AG08396 (cell line): ENCODE results near the gene TNFRSF1B.

Source experiments
- DNase-seq: peaks from one replicate; pipeline ENCODE4 v3.0.0; 2012; ENCODE audit warnings: low spot score, mixed read lengths

TNFRSF1B gene

GRCh38 chr1:12158357-12159092, 8.3 kb upstream of the TNFRSF1B start:
- DNase-seq: no peak

GRCh38 chr1:12159816-12160215, 7.0 kb upstream of the TNFRSF1B start:
- DNase-seq: no peak

GRCh38 chr1:12161324-12161661, 5.5 kb upstream of the TNFRSF1B start:
- DNase-seq: no peak

- DNase-seq: peak; percentile 87
Observed at GRCh38 chr1:12161662-12162458, 4.9 kb upstream of the TNFRSF1B start.

- no peak for DNase-seq
Observed at GRCh38 chr1:12162459-12163137, 4.2 kb upstream of the TNFRSF1B start.

- DNase-seq: no peak
Observed at GRCh38 chr1:12163210-12163609, 3.6 kb upstream of the TNFRSF1B start.

GRCh38 chr1:12164210-12164609, 2.6 kb upstream of the TNFRSF1B start:
- DNase-seq: no peak

- no peak for DNase-seq
Observed at GRCh38 chr1:12165342-12165741, 1.4 kb upstream of the TNFRSF1B start.

- peak; percentile 46 for DNase-seq
Observed at GRCh38 chr1:12167493-12168429, 970 bp downstream of the TNFRSF1B start.

GRCh38 chr1:12168451-12169160, 1.8 kb downstream of the TNFRSF1B start:
- DNase-seq: no peak

GRCh38 chr1:12169442-12170135, 2.8 kb downstream of the TNFRSF1B start:
- no peak for DNase-seq

GRCh38 chr1:12170263-12170671, 3.5 kb downstream of the TNFRSF1B start:
- no peak for DNase-seq

- no peak for DNase-seq
Observed at GRCh38 chr1:12171206-12172041, 4.6 kb downstream of the TNFRSF1B start.

GRCh38 chr1:12172042-12172851, 5.5 kb downstream of the TNFRSF1B start:
- no peak for DNase-seq

- no peak for DNase-seq
Observed at GRCh38 chr1:12173041-12173509, 6.3 kb downstream of the TNFRSF1B start.

GRCh38 chr1:12173631-12174121, 6.9 kb downstream of the TNFRSF1B start:
- DNase-seq: no peak

GRCh38 chr1:12174924-12175810, 8.4 kb downstream of the TNFRSF1B start:
- DNase-seq: no peak
